OCI-LY7 (cell line): ENCODE measurements around the gene BICDL2. TPM values are rescaled to one million over a fixed set of nuclear protein-coding genes. Genes with fewer than 3 reads are reported as not detected.
A peak's percentile ranks its signal among the peaks of the same experiment; 100 is the strongest.

Experiments used
- BruUV-seq: library from RNA; stranded (reverse); fragments of 400-500 nt; replicated peaks from 2 replicates; lab custom pipeline; 2021; lab: Mats Ljungman, UMichigan
- CTCF ChIA-PET: fragments of 300-600 bp; sonication (Branson Sonifier 250); formaldehyde crosslinking; loops from one replicate; lab custom pipeline; 2022; ENCODE audit warnings: antibody characterized with exemption; ENCODE audit not compliant: unreplicated experiment; lab: Charles Lee
- POLR2A ChIA-PET: fragments of 300-600 bp; sonication (Branson Sonifier 250); formaldehyde crosslinking; loops from one replicate; lab custom pipeline; 2022; ENCODE audit warnings: antibody characterized with exemption; lab: Charles Lee
- DNase-seq: peaks from one replicate; pipeline ENCODE4 v3.0.0-alpha.2; 2015; ENCODE audit warnings: low spot score
- H2AFZ ChIP-seq: fragments of 200-600 bp; sonication (generic), shearing (Covaris generic); 2 replicates; pipeline ENCODE4 v1.6.1; 2014; ENCODE audit warnings: mild to moderate bottlenecking, antibody characterized with exemption, low read length, moderate library complexity
- H3K27ac ChIP-seq: fragments of 200-600 bp; sonication (generic); 2 replicates; pipeline ENCODE4 v1.5.1; 2014; ENCODE audit warnings: mixed run types, low read depth, mild to moderate bottlenecking, moderate library complexity, low read length, inconsistent platforms; ENCODE audit not compliant: poor library complexity, severe bottlenecking
- H3K36me3 ChIP-seq: fragments of 200-600 bp; sonication (generic); 2 replicates; pipeline ENCODE4 v1.6.1; 2014; ENCODE audit warnings: mild to moderate bottlenecking, antibody characterized with exemption, low read length, moderate library complexity, mixed read lengths; ENCODE audit not compliant: insufficient read depth
- H3K4me1 ChIP-seq: fragments of 200-600 bp; sonication (generic); 2 replicates; pipeline ENCODE4 v1.5.1; 2014; ENCODE audit warnings: mild to moderate bottlenecking, low read length; ENCODE audit not compliant: insufficient read depth, poor library complexity, severe bottlenecking
- H3K4me2 ChIP-seq: fragments of 200-600 bp; sonication (generic); 2 replicates; pipeline ENCODE4 v1.6.1; 2014; ENCODE audit warnings: mild to moderate bottlenecking, low read length
- H3K4me3 ChIP-seq: fragments of 200-600 bp; sonication (generic); 2 replicates; pipeline ENCODE4 v1.5.1; 2014; ENCODE audit warnings: mild to moderate bottlenecking, low read depth, low read length; ENCODE audit not compliant: poor library complexity, severe bottlenecking
- H3K79me2 ChIP-seq: fragments of 200-600 bp; sonication (generic); 2 replicates; pipeline ENCODE4 v1.6.1; 2016; ENCODE audit warnings: low read depth, mild to moderate bottlenecking, low read length, moderate library complexity, mixed read lengths; ENCODE audit not compliant: insufficient read depth
- H3K9me2 ChIP-seq: fragments of 200-600 bp; sonication (generic); 2 replicates; pipeline ENCODE4 v1.6.1; 2016; ENCODE audit warnings: mild to moderate bottlenecking, low read length, mixed read lengths; ENCODE audit not compliant: insufficient read depth
- H3K9me3 ChIP-seq: fragments of 200-600 bp; sonication (generic); 2 replicates; pipeline ENCODE4 v1.6.1; 2014; ENCODE audit warnings: mild to moderate bottlenecking, mixed run types, low read length, mixed read lengths
- H4K20me1 ChIP-seq: fragments of 200-600 bp; sonication (generic); 2 replicates; pipeline ENCODE4 v1.6.1; 2014; ENCODE audit warnings: mild to moderate bottlenecking, antibody characterized with exemption, low read length, moderate library complexity, mixed read lengths; ENCODE audit not compliant: insufficient read depth
- EZH2phosphoT487 ChIP-seq: fragments of 200-600 bp; sonication (generic); IDR thresholded peaks from 2 replicates; pipeline ENCODE4 v1.6.1; 2018; ENCODE audit warnings: low read depth, borderline replicate concordance, mild to moderate bottlenecking, mixed run types, antibody characterized with exemption, low read length, moderate library complexity, mixed read lengths
- intact Hi-C: fragments of 100-400 bp; cut with micrococcal nuclease; formaldehyde crosslinking; loops from one replicate; pipeline ENCODE4 v1.10.0; 2022; ENCODE audit not compliant: unreplicated experiment
- total RNA-seq, 2 experiments: library from RNA; depleted of rRNA in 1 of 2; stranded (reverse); fragments of >200 nt in 1 of 2; shearing (Covaris generic) in 1 of 2; gene quantifications; 2 replicates each; pipeline ENCODE4 v1.2.3, GENCODE V29; 2014 to 2022
- TF ChIP-seq, protein P1 (sequence below): fragments of 200-600 bp; sonication (generic); conservative IDR thresholded peaks from 2 replicates; pipeline ENCODE4 v1.5.1; 2014; ENCODE audit warnings: mild to moderate bottlenecking, antibody characterized with exemption, low read length, moderate library complexity, mixed read lengths

Gene BICDL2
- total RNA-seq, 2 experiments from 2014 or later, result not detected

DNA sequence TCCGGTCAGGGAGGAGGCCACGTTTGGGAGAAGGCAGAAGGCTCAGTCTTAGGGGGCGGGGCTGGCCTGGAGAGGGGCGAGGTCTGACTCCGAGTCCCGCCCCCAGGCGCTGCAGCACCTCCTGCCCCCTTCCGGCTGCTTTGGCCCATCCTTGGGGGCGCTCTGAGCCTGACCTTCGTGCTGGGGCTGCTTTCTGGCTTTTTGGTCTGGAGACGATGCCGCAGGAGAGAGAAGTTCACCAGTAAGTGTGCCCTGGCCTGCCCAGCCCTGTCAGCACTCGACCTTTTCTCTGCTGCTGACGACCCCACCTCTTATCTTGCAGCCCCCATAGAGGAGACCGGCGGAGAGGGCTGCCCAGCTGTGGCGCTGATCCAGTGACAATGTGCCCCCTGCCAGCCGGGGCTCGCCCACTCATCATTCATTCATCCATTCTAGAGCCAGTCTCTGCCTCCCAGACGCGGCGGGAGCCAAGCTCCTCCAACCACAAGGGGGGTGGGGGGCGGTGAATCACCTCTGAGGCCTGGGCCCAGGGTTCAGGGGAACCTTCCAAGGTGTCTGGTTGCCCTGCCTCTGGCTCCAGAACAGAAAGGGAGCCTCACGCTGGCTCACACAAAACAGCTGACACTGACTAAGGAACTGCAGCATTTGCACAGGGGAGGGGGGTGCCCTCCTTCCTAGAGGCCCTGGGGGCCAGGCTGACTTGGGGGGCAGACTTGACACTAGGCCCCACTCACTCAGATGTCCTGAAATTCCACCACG, 15.1 kb downstream of the BICDL2 start:
- Histone ChIP-seq H3K4me3 (peak overlapping the region; percentile 68), H3K4me1 (peaks cover 39% of the 10 kb centered on the region), H3K36me3 (peaks cover 5% of the 10 kb centered on the region; the same call in 1 of the 2 replicates), H3K79me2 (no peaks in the 10 kb centered on the region), H3K9me3 (no peaks in the 10 kb centered on the region), H3K9me2 (no peaks in the 10 kb centered on the region), H2AFZ (no peak overlapping the region), H3K4me2 (peak overlapping the region; percentile 86), H4K20me1 (no peaks in the 10 kb centered on the region), H3K27ac (peak overlapping the region; percentile 12)
- no TSS peak for BruUV-seq
- intact Hi-C loops, result loop anchor here (2.0 kb wide), 1 partner anchor 19 kb away; no protein-coding TSS in a partner anchor
- CTCF ChIA-PET, result interaction anchor here (0.6 kb wide), 1 partner anchor 634 kb away, joined by 3 read pairs; no protein-coding TSS in a partner anchor
- no peak for TF ChIP-seq EZH2phosphoT487
- TF ChIP-seq, protein P1, sequence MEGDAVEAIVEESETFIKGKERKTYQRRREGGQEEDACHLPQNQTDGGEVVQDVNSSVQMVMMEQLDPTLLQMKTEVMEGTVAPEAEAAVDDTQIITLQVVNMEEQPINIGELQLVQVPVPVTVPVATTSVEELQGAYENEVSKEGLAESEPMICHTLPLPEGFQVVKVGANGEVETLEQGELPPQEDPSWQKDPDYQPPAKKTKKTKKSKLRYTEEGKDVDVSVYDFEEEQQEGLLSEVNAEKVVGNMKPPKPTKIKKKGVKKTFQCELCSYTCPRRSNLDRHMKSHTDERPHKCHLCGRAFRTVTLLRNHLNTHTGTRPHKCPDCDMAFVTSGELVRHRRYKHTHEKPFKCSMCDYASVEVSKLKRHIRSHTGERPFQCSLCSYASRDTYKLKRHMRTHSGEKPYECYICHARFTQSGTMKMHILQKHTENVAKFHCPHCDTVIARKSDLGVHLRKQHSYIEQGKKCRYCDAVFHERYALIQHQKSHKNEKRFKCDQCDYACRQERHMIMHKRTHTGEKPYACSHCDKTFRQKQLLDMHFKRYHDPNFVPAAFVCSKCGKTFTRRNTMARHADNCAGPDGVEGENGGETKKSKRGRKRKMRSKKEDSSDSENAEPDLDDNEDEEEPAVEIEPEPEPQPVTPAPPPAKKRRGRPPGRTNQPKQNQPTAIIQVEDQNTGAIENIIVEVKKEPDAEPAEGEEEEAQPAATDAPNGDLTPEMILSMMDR, result peak; percentile 66
- DNase-seq, result peak; percentile 80
- POLR2A ChIA-PET, result interaction anchor here (1.7 kb wide), 1 partner anchor 14 kb away, joined by 7 read pairs; no protein-coding TSS in a partner anchor

DNA sequence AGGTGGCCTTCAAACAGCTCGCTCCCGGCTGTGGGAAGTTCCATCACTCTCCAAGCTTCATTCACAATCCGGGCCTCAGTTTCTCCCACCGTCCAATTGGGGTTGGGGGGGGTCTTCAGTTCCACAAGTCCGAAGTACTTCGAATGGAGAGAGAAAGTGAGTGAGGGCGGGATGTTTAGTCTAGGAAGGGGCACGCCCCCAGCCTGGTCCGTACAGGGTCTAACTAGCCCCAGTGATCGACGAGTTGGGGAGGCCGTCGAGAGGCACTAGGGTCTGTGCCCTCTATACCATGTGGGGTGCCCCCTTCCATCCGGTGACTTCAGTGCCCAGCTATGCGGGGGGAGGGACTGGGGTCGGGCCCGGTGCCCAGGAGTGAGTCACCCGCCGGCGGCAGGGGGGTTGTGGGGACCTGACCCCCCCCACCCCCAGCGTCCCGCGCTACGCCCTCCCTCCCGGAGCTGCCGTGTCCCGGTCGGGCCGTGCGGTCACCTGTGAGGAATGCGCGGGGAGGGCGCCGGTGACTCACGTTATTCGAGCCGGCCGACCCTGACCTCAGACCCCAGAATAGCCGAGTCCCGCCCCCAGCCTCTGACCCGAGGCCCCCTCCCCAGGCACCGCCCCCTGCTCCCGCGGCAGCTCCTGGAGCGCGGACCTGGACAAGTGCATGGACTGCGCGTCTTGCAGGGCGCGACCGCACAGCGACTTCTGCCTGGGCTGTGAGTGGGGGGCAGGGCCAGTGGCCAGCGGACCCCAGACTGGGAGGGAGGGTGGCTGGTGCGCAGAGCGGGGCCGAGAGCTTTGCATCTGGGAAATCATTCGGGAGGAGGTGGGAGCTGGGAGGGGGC, 15.9 kb downstream of the BICDL2 start:
- H2AFZ ChIP-seq, result peak overlapping the region; percentile 30; the same call in 1 of the 2 replicates
- TF ChIP-seq EZH2phosphoT487, result no peak
- TF ChIP-seq, protein P1, result no peak; the same call in 1 of the 2 replicates
- peaks cover 39% of the 10 kb centered on the region for H3K4me1 ChIP-seq
- H4K20me1 ChIP-seq, result no peaks in the 10 kb centered on the region
- no peaks in the 10 kb centered on the region for H3K9me2 ChIP-seq
- peak overlapping the region; percentile 68 for H3K4me3 ChIP-seq
- POLR2A ChIA-PET, result interaction anchor here (0.7 to 1.7 kb wide), 3 partner anchors 10 to 101 kb away, joined by 3 to 7 read pairs (median 3); no protein-coding TSS in a partner anchor
- H3K4me2 ChIP-seq, result peak overlapping the region; percentile 86
- H3K9me3 ChIP-seq, result no peaks in the 10 kb centered on the region
- intact Hi-C loops, result loop anchor here (2.0 kb wide), 1 partner anchor 18 kb away; no protein-coding TSS in a partner anchor
- DNase-seq, result peak; percentile 44
- CTCF ChIA-PET, result interaction anchor here (0.6 kb wide), 2 partner anchors 105 to 633 kb away, joined by 3 read pairs; no protein-coding TSS in a partner anchor
- H3K27ac ChIP-seq, result no peak overlapping the region
- no peaks in the 10 kb centered on the region for H3K79me2 ChIP-seq
- no peaks in the 10 kb centered on the region for H3K36me3 ChIP-seq
- no TSS peak for BruUV-seq
